Ishikawa (cell line): ENCODE data around the gene OR10A2.

Experiments
- CEBPB ChIP-seq: IDR thresholded peaks from 2 replicates; pipeline ENCODE4 v1.6.1; 2012
- CREB1 ChIP-seq: IDR thresholded peaks from 2 replicates; pipeline ENCODE4 v1.6.1; 2012; ENCODE audit warnings: low read depth
- EGR1 ChIP-seq: IDR thresholded peaks from 2 replicates; pipeline ENCODE4 v1.6.1; 2012
- EP300 ChIP-seq: IDR thresholded peaks from 2 replicates; pipeline ENCODE4 v1.6.1; 2012; ENCODE audit warnings: borderline replicate concordance
- FOXM1 ChIP-seq: IDR thresholded peaks from 2 replicates; pipeline ENCODE4 v1.6.1; 2012; ENCODE audit warnings: low read depth, borderline replicate concordance
- NFIC ChIP-seq: IDR thresholded peaks from 2 replicates; pipeline ENCODE4 v1.6.1; 2012
- RAD21 ChIP-seq: IDR thresholded peaks from 2 replicates; pipeline ENCODE4 v1.6.1; 2012; ENCODE audit warnings: low read depth
- TAF1 ChIP-seq: IDR thresholded peaks from 2 replicates; pipeline ENCODE4 v1.6.1; 2012; ENCODE audit warnings: low read depth, mild to moderate bottlenecking
- TCF12 ChIP-seq: IDR thresholded peaks from 2 replicates; pipeline ENCODE4 v1.6.1; 2012; ENCODE audit warnings: low read depth
- TEAD4 ChIP-seq: IDR thresholded peaks from 2 replicates; pipeline ENCODE4 v1.6.1; 2012
- YY1 ChIP-seq: IDR thresholded peaks from 2 replicates; pipeline ENCODE4 v1.6.1; 2012; ENCODE audit warnings: low read depth
- ZBTB7A ChIP-seq: IDR thresholded peaks from 2 replicates; pipeline ENCODE4 v1.6.1; 2012; ENCODE audit warnings: low read depth
- TF ChIP-seq, protein P1 (sequence below): IDR thresholded peaks from 2 replicates; pipeline ENCODE4 v1.6.1; 2012
- TF ChIP-seq, protein P2 (sequence below): IDR thresholded peaks from 2 replicates; pipeline ENCODE4 v1.6.1; 2012; ENCODE audit warnings: low read depth, mild to moderate bottlenecking
- TF ChIP-seq, protein P3 (sequence below): IDR thresholded peaks from 2 replicates; pipeline ENCODE4 v1.6.1; 2012

The OR10A2 gene

DNA sequence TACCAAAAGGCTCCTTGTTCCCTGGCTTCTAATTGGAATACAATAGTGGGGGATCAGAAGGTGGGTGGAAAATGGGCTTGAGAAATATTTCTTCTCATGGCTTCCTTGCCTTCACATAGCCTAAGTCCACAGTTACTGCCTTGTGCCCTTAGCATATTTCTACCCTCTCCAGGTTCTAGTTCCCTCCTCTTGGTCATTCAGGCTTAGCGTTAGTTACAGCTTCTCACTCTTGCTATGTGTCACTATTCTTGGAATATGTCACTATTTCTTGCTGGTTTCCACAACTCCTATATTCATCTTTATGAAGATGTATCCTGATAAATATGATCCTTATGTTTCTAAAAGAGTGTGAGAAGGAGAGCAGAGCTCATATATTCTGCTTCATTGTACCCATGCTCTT, 27.0 kb downstream of the OR10A2 start:
- TF ChIP-seq TEAD4 (no peak), EGR1 (no peak), TCF12 (no peak), CREB1 (no peak), RAD21 (no peak), TAF1 (no peak)
- TF ChIP-seq, protein P1, sequence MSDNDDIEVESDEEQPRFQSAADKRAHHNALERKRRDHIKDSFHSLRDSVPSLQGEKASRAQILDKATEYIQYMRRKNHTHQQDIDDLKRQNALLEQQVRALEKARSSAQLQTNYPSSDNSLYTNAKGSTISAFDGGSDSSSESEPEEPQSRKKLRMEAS = no peak
- TF ChIP-seq, protein P2, sequence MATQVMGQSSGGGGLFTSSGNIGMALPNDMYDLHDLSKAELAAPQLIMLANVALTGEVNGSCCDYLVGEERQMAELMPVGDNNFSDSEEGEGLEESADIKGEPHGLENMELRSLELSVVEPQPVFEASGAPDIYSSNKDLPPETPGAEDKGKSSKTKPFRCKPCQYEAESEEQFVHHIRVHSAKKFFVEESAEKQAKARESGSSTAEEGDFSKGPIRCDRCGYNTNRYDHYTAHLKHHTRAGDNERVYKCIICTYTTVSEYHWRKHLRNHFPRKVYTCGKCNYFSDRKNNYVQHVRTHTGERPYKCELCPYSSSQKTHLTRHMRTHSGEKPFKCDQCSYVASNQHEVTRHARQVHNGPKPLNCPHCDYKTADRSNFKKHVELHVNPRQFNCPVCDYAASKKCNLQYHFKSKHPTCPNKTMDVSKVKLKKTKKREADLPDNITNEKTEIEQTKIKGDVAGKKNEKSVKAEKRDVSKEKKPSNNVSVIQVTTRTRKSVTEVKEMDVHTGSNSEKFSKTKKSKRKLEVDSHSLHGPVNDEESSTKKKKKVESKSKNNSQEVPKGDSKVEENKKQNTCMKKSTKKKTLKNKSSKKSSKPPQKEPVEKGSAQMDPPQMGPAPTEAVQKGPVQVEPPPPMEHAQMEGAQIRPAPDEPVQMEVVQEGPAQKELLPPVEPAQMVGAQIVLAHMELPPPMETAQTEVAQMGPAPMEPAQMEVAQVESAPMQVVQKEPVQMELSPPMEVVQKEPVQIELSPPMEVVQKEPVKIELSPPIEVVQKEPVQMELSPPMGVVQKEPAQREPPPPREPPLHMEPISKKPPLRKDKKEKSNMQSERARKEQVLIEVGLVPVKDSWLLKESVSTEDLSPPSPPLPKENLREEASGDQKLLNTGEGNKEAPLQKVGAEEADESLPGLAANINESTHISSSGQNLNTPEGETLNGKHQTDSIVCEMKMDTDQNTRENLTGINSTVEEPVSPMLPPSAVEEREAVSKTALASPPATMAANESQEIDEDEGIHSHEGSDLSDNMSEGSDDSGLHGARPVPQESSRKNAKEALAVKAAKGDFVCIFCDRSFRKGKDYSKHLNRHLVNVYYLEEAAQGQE = no peak

DNA sequence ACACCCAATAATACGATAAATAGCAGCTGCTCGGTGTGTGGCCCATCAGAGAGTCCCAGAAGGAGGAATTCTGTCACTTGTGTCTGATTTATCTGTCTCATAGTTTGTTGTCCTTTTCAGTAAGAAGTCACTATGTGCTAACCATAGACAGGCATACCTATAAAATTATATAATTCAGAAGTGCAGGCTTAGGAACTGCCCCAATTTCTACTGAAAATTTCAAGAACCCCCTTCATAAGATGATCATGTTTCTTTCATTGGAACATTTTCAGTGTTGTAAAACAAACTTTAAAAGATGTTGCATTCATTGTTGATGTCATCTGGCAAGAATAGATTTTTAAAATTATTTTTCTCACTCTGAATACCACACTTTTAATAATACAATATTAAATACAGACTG, 29.5 kb downstream of the OR10A2 start, which contains the start of gene OR2D2:
TSS of gene OR2D2 (minus strand) at position 101 of the 400 bp plus-strand sequence. CDS start at position 101, 0 bp downstream.
- TF ChIP-seq TAF1 (no peak), TEAD4 (no peak), EP300 (no peak), CEBPB (no peak), FOXM1 (no peak), NFIC (no peak), YY1 (no peak), ZBTB7A (no peak), EGR1 (no peak), TCF12 (no peak), CREB1 (no peak), RAD21 (no peak)
- TF ChIP-seq, protein P2 = no peak
- TF ChIP-seq, protein P3, sequence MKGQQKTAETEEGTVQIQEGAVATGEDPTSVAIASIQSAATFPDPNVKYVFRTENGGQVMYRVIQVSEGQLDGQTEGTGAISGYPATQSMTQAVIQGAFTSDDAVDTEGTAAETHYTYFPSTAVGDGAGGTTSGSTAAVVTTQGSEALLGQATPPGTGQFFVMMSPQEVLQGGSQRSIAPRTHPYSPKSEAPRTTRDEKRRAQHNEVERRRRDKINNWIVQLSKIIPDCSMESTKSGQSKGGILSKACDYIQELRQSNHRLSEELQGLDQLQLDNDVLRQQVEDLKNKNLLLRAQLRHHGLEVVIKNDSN = no peak
- TF ChIP-seq, protein P1 = no peak

DNA sequence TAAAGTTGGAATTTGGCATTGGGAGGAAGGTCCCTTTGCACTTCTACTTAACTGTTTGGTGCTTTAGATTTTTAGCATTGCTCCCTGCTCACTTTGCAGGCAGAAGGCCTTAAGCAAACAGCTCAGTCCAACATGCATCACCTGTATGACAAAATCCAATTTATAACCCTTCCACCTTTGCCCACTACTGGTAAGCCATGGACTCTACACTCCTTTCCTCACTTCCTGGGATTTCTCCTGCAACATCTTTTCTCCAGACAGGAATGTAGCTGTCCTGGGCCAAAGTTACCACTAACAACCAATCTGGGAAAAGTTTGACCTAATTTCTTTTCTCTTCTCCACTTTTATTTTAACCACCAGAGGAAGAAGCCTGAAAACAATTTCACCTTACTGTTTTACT, 31.2 kb downstream of the OR10A2 start:
- TF ChIP-seq RAD21 (no peak), ZBTB7A (no peak), NFIC (no peak), TEAD4 (no peak), EP300 (no peak), TCF12 (no peak)
- TF ChIP-seq, protein P1 = no peak
- TF ChIP-seq, protein P2 = no peak

DNA sequence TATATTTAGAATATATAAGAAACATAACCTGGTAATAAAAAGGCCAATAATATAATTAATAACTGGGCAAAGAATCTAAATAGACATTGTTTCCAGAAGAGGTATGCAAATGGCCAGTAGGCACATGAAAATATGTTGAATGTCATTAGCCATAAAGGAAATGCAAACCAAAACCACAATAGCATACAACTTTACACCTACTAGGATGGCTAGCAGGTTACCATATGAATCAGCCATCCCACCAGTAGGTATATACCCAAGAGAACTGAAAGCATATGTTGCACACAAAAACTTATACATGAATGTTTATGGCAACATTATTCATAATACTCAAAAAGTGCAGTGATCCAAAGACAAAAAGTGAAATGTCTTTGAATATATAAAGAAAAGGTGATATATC, 32.2 kb downstream of the OR10A2 start:
- TF ChIP-seq TCF12 (no peak), EGR1 (no peak), NFIC (no peak), TAF1 (no peak), RAD21 (no peak), FOXM1 (no peak), YY1 (no peak), CEBPB (no peak), ZBTB7A (no peak)

DNA sequence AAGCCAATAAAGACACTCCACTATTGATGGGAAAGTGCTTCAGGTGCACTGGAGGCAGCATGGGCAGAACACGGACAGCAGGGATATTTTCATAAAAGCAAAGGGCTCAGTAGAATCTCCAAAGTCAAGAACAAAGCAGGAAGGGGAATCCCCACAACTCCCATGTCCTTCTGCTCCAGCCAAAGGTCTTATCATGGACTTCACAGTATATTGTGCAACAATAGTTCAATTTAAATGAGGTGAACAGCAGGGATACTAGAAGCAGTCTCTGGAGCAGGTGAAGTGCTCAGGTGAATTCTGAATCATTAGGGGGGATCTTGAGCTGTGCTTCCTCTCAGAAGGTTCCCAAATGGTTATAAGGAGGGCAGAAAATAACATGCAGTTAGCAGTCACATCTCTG, 36.1 kb downstream of the OR10A2 start:
- no peak for TF ChIP-seq RAD21
- TF ChIP-seq EP300 = no peak
- no peak for TF ChIP-seq CEBPB
- TF ChIP-seq TAF1 = no peak
- no peak for TF ChIP-seq TEAD4
- TF ChIP-seq, protein P2 = no peak
- TF ChIP-seq ZBTB7A = no peak
- TF ChIP-seq, protein P3 = no peak
- no peak for TF ChIP-seq FOXM1
- TF ChIP-seq NFIC = no peak
- TF ChIP-seq YY1 = no peak
- no peak for TF ChIP-seq CREB1
- TF ChIP-seq, protein P1 = no peak
- no peak for TF ChIP-seq TCF12
- no peak for TF ChIP-seq EGR1
